PC-9 (cell line): Measurements from ENCODE around the gene CRADD. TPM values are rescaled to one million over a fixed set of nuclear protein-coding genes. Genes with fewer than 3 reads are reported as not detected.

ENCODE experiments used
- BruUV-seq: library from RNA; stranded (reverse); fragments of 400-500 nt; replicated peaks from 2 replicates; lab custom pipeline; 2021; lab: Mats Ljungman, UMichigan
- CTCF ChIA-PET: fragments of 300-600 bp; sonication (Branson Sonifier 250); formaldehyde crosslinking; loops from one replicate; lab custom pipeline; 2022; ENCODE audit warnings: antibody characterized with exemption; lab: Charles Lee
- POLR2A ChIA-PET: fragments of 300-600 bp; sonication (Branson Sonifier 250); formaldehyde crosslinking; loops from one replicate; lab custom pipeline; 2022; ENCODE audit warnings: antibody characterized with exemption; ENCODE audit not compliant: unreplicated experiment; lab: Charles Lee
- DNase-seq, 2 experiments: peaks; one replicate each; pipeline versions ENCODE4 v3.0.0 to v3.0.0-alpha.2; 2015 to 2022; ENCODE audit warnings: mixed read lengths in 1 of 2
- H2AFZ ChIP-seq: fragments of 200-600 bp; sonication (generic); 2 replicates; pipeline ENCODE4 v1.8.1; 2017; ENCODE audit warnings: antibody characterized with exemption
- H3F3A ChIP-seq: fragments of 200-600 bp; sonication (generic); 2 replicates; pipeline ENCODE4 v1.8.1; 2017; ENCODE audit warnings: antibody characterized with exemption, mild to moderate bottlenecking, low read depth; ENCODE audit not compliant: insufficient read depth
- H3K27ac ChIP-seq: fragments of 200-600 bp; sonication (generic); 2 replicates; pipeline ENCODE4 v1.6.1; 2016; ENCODE audit warnings: mixed run types
- H3K27me3 ChIP-seq: fragments of 200-600 bp; sonication (generic); 2 replicates; pipeline ENCODE4 v1.6.1; 2016; ENCODE audit warnings: low read depth, mixed run types; ENCODE audit not compliant: insufficient read depth
- H3K36me3 ChIP-seq: fragments of 200-600 bp; sonication (generic); 2 replicates; pipeline ENCODE4 v1.6.1; 2016; ENCODE audit warnings: low read depth, mixed run types
- H3K4me1 ChIP-seq: fragments of 200-600 bp; sonication (generic); replicated peaks from 2 replicates; pipeline ENCODE4 v1.6.1; 2016; ENCODE audit warnings: mixed run types; ENCODE audit not compliant: insufficient read depth
- H3K4me2 ChIP-seq: fragments of 200-600 bp; sonication (generic); 2 replicates; pipeline ENCODE4 v1.6.1; 2017; ENCODE audit warnings: mixed run types
- H3K4me3 ChIP-seq: fragments of 200-600 bp; sonication (generic); 2 replicates; pipeline ENCODE4 v1.6.1; 2016; ENCODE audit warnings: mixed run types
- H3K79me2 ChIP-seq: fragments of 200-600 bp; sonication (generic); 2 replicates; pipeline ENCODE4 v1.6.1; 2017; ENCODE audit warnings: low read depth, mixed run types
- H3K9me2 ChIP-seq: fragments of 200-600 bp; sonication (generic); 2 replicates; pipeline ENCODE4 v1.8.1; 2017; ENCODE audit warnings: mild to moderate bottlenecking; ENCODE audit not compliant: insufficient read depth
- H3K9me3 ChIP-seq: fragments of 200-600 bp; sonication (generic); 2 replicates; pipeline ENCODE4 v1.8.1; 2016; ENCODE audit warnings: low read depth; ENCODE audit not compliant: insufficient read depth
- H4K20me1 ChIP-seq: fragments of 200-600 bp; sonication (generic); 2 replicates; pipeline ENCODE4 v1.8.1; 2017; ENCODE audit not compliant: insufficient read depth
- EZH2 ChIP-seq: fragments of 200-600 bp; sonication (generic); IDR thresholded peaks from 2 replicates; pipeline ENCODE4 v1.8.0; 2017; ENCODE audit warnings: antibody characterized with exemption, low read depth
- intact Hi-C: fragments of 100-400 bp; cut with micrococcal nuclease; formaldehyde crosslinking; loops from one replicate; pipeline ENCODE4 v1.10.0; 2022; ENCODE audit not compliant: unreplicated experiment
- total RNA-seq: library from RNA; stranded (reverse); gene quantifications from 2 replicates; pipeline ENCODE4 v1.2.3, GENCODE V29; 2021
- TF ChIP-seq, protein P1 (sequence below): fragments of 200-600 bp; sonication (generic); conservative IDR thresholded peaks from 2 replicates; pipeline ENCODE4 v1.6.1; 2017; ENCODE audit warnings: mixed run types, antibody characterized with exemption, mild to moderate bottlenecking, moderate library complexity

Gene CRADD
- total RNA-seq, 1 experiment from 2014 or later, result 7.6 TPM

GRCh38 chr12:93706824-93707223 is 29.6 kb downstream of the CRADD start:
- Histone ChIP-seq H3K9me2 (no peaks in the 10 kb centered on the region), H3K4me2 (no peak overlapping the region), H3K9me3 (peaks cover 5% of the 10 kb centered on the region; the same call in 1 of the 2 replicates), H4K20me1 (no peaks in the 10 kb centered on the region), H3K27me3 (no peaks in the 10 kb centered on the region), H2AFZ (no peak overlapping the region), H3K4me1 (peaks cover 9% of the 10 kb centered on the region; the same call in 1 of the 2 replicates), H3K27ac (no peak overlapping the region), H3F3A (0 out of 2 replicates have a peak, but pooled peaks cover 3% of the 10 kb centered on the region), H3K4me3 (no peak overlapping the region), H3K36me3 (no peaks in the 10 kb centered on the region), H3K79me2 (no peaks in the 10 kb centered on the region)
- TF ChIP-seq EZH2, result no peak
- TF ChIP-seq, protein P1, sequence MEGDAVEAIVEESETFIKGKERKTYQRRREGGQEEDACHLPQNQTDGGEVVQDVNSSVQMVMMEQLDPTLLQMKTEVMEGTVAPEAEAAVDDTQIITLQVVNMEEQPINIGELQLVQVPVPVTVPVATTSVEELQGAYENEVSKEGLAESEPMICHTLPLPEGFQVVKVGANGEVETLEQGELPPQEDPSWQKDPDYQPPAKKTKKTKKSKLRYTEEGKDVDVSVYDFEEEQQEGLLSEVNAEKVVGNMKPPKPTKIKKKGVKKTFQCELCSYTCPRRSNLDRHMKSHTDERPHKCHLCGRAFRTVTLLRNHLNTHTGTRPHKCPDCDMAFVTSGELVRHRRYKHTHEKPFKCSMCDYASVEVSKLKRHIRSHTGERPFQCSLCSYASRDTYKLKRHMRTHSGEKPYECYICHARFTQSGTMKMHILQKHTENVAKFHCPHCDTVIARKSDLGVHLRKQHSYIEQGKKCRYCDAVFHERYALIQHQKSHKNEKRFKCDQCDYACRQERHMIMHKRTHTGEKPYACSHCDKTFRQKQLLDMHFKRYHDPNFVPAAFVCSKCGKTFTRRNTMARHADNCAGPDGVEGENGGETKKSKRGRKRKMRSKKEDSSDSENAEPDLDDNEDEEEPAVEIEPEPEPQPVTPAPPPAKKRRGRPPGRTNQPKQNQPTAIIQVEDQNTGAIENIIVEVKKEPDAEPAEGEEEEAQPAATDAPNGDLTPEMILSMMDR, result no peak
- ChIA-PET CTCF (interaction anchor here (0.7 kb wide), 1 partner anchor 203 kb away, joined by 3 read pairs; no protein-coding TSS in a partner anchor), POLR2A (no interaction called here)
- intact Hi-C loops, result no loop called here
- BruUV-seq, result no TSS peak
- DNase-seq, result no peak

DNA sequence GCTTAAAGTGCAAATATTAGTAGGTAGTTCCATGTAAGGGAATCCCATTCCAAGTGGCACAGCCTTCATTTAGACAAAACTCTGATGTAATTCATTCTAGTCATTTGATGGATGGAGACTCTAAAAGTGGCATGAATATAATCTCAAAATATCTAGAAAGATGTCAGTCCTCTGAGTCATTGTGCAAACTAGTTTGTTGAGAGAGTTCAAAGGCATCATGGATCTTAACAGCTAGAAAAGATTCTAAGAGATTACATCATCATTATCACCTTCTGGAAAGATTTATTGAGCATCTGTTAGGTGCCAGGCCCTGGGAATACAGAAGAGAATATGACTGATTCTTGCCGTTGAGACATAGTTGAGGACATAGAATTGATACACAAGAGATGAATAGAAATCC is 30.7 kb downstream of the CRADD start:
- Histone ChIP-seq H3K4me3 (no peak overlapping the region), H3K9me2 (no peaks in the 10 kb centered on the region), H3K27ac (no peak overlapping the region; the same call in 1 of the 2 replicates), H3K79me2 (no peaks in the 10 kb centered on the region), H3K9me3 (peaks cover 5% of the 10 kb centered on the region; the same call in 1 of the 2 replicates), H3K27me3 (no peaks in the 10 kb centered on the region), H4K20me1 (no peaks in the 10 kb centered on the region), H3F3A (no peaks in the 10 kb centered on the region), H3K4me1 (peaks cover 6% of the 10 kb centered on the region; the same call in 1 of the 2 replicates), H2AFZ (no peak overlapping the region), H3K4me2 (no peak overlapping the region), H3K36me3 (no peaks in the 10 kb centered on the region)
- no TSS peak for BruUV-seq
- POLR2A ChIA-PET, result no interaction called here
- peak in 1 of 2 experiments; percentile 81 for DNase-seq
- CTCF ChIA-PET, result no interaction called here
- TF ChIP-seq EZH2, result no peak
- TF ChIP-seq, protein P1, result no peak
- intact Hi-C loops, result no loop called here

GRCh38 chr12:93708952-93709351 is 31.8 kb downstream of the CRADD start:
- H3K36me3 ChIP-seq, result no peaks in the 10 kb centered on the region
- H3K27me3 ChIP-seq, result no peaks in the 10 kb centered on the region
- H3K9me3 ChIP-seq, result peaks cover 5% of the 10 kb centered on the region; the same call in 1 of the 2 replicates
- intact Hi-C loops, result no loop called here
- no peak overlapping the region for H3K4me2 ChIP-seq
- ChIA-PET POLR2A (no interaction called here), CTCF (no interaction called here)
- H3K4me3 ChIP-seq, result no peak overlapping the region
- no peaks in the 10 kb centered on the region for H3K79me2 ChIP-seq
- TF ChIP-seq, protein P1, result no peak
- no peak for TF ChIP-seq EZH2
- peaks cover 6% of the 10 kb centered on the region; the same call in 1 of the 2 replicates for H3K4me1 ChIP-seq
- H2AFZ ChIP-seq, result no peak overlapping the region
- BruUV-seq, result no TSS peak
- H3K9me2 ChIP-seq, result no peaks in the 10 kb centered on the region; the same call in 1 of the 2 replicates
- H3K27ac ChIP-seq, result no peak overlapping the region
- no peak for DNase-seq
- H3F3A ChIP-seq, result no peaks in the 10 kb centered on the region
- no peaks in the 10 kb centered on the region for H4K20me1 ChIP-seq
